Gastroesophageal sphincter (tissue), 3 donors: ENCODE measurements around the gene CHST14.

Experiments used
- POLR2A ChIP-seq, 2 donors: fragments of 450-650 bp; IDR thresholded peaks; one replicate each; pipeline ENCODE4 v1.6.1; 2017; ENCODE audit warnings: antibody characterized with exemption in 2 of 2, mild to moderate bottlenecking in 2 of 2, moderate library complexity in 1 of 2
- TF ChIP-seq, protein P1 (sequence below), 4 experiments: fragments of 200-600 bp in 2 of 4; fragments of 450-650 bp in 2 of 4; sonication (generic) in 1 of 4; IDR thresholded peaks; one replicate each; pipeline ENCODE4 v1.5.1; 2017 to 2019; ENCODE audit warnings: antibody characterized with exemption in 4 of 4, mild to moderate bottlenecking in 2 of 4, moderate library complexity in 2 of 4

DNA sequence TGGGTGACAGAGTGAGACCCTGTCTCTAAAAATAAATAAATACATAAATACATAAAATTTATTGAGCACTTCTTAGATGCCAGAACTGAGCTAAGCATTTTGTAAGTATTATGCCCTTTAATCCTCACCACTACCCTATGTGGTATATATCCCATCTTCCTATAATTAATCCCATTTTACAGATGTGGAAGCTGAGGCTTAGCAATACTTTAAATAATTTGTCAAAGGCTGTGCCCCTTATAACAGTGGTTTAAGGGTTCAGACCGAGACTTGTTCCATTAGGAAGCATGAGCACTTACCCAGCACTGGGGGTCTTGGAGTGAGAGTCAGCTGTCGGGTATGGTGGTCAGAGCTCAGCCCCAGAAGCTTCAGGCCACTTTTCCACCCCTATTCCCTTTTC, 7.5 kb upstream of the CHST14 start:
- TF ChIP-seq, protein P1, sequence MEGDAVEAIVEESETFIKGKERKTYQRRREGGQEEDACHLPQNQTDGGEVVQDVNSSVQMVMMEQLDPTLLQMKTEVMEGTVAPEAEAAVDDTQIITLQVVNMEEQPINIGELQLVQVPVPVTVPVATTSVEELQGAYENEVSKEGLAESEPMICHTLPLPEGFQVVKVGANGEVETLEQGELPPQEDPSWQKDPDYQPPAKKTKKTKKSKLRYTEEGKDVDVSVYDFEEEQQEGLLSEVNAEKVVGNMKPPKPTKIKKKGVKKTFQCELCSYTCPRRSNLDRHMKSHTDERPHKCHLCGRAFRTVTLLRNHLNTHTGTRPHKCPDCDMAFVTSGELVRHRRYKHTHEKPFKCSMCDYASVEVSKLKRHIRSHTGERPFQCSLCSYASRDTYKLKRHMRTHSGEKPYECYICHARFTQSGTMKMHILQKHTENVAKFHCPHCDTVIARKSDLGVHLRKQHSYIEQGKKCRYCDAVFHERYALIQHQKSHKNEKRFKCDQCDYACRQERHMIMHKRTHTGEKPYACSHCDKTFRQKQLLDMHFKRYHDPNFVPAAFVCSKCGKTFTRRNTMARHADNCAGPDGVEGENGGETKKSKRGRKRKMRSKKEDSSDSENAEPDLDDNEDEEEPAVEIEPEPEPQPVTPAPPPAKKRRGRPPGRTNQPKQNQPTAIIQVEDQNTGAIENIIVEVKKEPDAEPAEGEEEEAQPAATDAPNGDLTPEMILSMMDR (IDR thresholded peaks at IDR 0.05), result no peak
- TF ChIP-seq POLR2A (IDR thresholded peaks at IDR 0.05), result no peak
